Loucy (cell line): ENCODE results near the gene OR4D1.

ENCODE experiments used
- H2AFZ ChIP-seq: fragments of 200-600 bp; sonication (generic); 2 replicates; pipeline ENCODE4 v1.6.0; 2016; ENCODE audit warnings: antibody characterized with exemption, mild to moderate bottlenecking, low read length, moderate library complexity
- H3F3A ChIP-seq: fragments of 200-600 bp; 2 replicates; pipeline ENCODE4 v1.6.0; 2016; ENCODE audit warnings: antibody characterized with exemption, low read depth, mild to moderate bottlenecking
- H3K27me3 ChIP-seq: fragments of 200-600 bp; sonication (generic); 2 replicates; pipeline ENCODE4 v1.6.1; 2014; ENCODE audit warnings: low read length, mild to moderate bottlenecking; ENCODE audit not compliant: insufficient read depth, poor library complexity, severe bottlenecking
- H3K36me3 ChIP-seq: fragments of 200-600 bp; sonication (generic); 2 replicates; pipeline ENCODE4 v1.6.1; 2016; ENCODE audit warnings: low read length; ENCODE audit not compliant: insufficient read depth
- H3K4me1 ChIP-seq: fragments of 200-600 bp; sonication (generic); 2 replicates; pipeline ENCODE4 v1.5.1; 2014; ENCODE audit warnings: low read length, mild to moderate bottlenecking; ENCODE audit not compliant: insufficient read depth, poor library complexity, severe bottlenecking
- H3K4me2 ChIP-seq: fragments of 200-600 bp; sonication (generic); 2 replicates; pipeline ENCODE4 v1.6.0; 2014; ENCODE audit warnings: antibody characterized with exemption, low read length, low read depth, mild to moderate bottlenecking; ENCODE audit not compliant: poor library complexity, severe bottlenecking
- H3K4me3 ChIP-seq: fragments of 200-600 bp; sonication (generic); 2 replicates; pipeline ENCODE4 v1.5.1; 2014; ENCODE audit warnings: low read length, mild to moderate bottlenecking, mixed read lengths; ENCODE audit not compliant: poor library complexity, severe bottlenecking
- H3K79me2 ChIP-seq: fragments of 200-600 bp; sonication (generic); 2 replicates; pipeline ENCODE4 v1.6.1; 2014; ENCODE audit warnings: low read length; ENCODE audit not compliant: insufficient read depth
- H3K9ac ChIP-seq: fragments of 200-600 bp; sonication (generic); 2 replicates; pipeline ENCODE4 v1.6.0; 2014; ENCODE audit warnings: mild to moderate bottlenecking, low read depth, low read length, moderate library complexity; ENCODE audit not compliant: poor library complexity, severe bottlenecking
- H3K9me2 ChIP-seq: fragments of 200-600 bp; sonication (generic); replicated peaks from 2 replicates; pipeline ENCODE4 v1.6.1; 2016; ENCODE audit warnings: low read depth, low read length, mixed read lengths
- H3K9me3 ChIP-seq: fragments of 200-600 bp; sonication (generic); 2 replicates; pipeline ENCODE4 v1.6.1; 2014; ENCODE audit warnings: mild to moderate bottlenecking, antibody characterized with exemption, low read length, low read depth; ENCODE audit not compliant: insufficient read depth
- H4K20me1 ChIP-seq: fragments of 200-600 bp; sonication (generic); 2 replicates; pipeline ENCODE4 v1.6.0; 2014; ENCODE audit warnings: antibody characterized with exemption, low read length, mild to moderate bottlenecking; ENCODE audit not compliant: insufficient read depth, poor library complexity, severe bottlenecking
- EZH2phosphoT487 ChIP-seq: fragments of 200-600 bp; IDR thresholded peaks from 2 replicates; pipeline ENCODE4 v1.6.1; 2018; ENCODE audit warnings: antibody characterized with exemption, mild to moderate bottlenecking, moderate library complexity, borderline replicate concordance
- TF ChIP-seq, protein P1 (sequence below): fragments of 200-600 bp; sonication (generic); conservative IDR thresholded peaks from 2 replicates; pipeline ENCODE4 v1.5.1; 2014; ENCODE audit warnings: mild to moderate bottlenecking, antibody characterized with exemption, low read length

The OR4D1 gene

GRCh38 chr17:58117382-58117781 lies 30.8 kb upstream of the OR4D1 start:
- H3K9me2 ChIP-seq = no peaks in the 10 kb centered on the region
- H2AFZ ChIP-seq = no peak overlapping the region
- H3K9ac ChIP-seq = no peak overlapping the region
- no peaks in the 10 kb centered on the region for H4K20me1 ChIP-seq
- TF ChIP-seq EZH2phosphoT487 = no peak
- TF ChIP-seq, protein P1, sequence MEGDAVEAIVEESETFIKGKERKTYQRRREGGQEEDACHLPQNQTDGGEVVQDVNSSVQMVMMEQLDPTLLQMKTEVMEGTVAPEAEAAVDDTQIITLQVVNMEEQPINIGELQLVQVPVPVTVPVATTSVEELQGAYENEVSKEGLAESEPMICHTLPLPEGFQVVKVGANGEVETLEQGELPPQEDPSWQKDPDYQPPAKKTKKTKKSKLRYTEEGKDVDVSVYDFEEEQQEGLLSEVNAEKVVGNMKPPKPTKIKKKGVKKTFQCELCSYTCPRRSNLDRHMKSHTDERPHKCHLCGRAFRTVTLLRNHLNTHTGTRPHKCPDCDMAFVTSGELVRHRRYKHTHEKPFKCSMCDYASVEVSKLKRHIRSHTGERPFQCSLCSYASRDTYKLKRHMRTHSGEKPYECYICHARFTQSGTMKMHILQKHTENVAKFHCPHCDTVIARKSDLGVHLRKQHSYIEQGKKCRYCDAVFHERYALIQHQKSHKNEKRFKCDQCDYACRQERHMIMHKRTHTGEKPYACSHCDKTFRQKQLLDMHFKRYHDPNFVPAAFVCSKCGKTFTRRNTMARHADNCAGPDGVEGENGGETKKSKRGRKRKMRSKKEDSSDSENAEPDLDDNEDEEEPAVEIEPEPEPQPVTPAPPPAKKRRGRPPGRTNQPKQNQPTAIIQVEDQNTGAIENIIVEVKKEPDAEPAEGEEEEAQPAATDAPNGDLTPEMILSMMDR = no peak
- no peaks in the 10 kb centered on the region for H3K9me3 ChIP-seq
- H3F3A ChIP-seq = no peaks in the 10 kb centered on the region
- no peaks in the 10 kb centered on the region for H3K36me3 ChIP-seq
- H3K4me1 ChIP-seq = no peaks in the 10 kb centered on the region
- H3K4me2 ChIP-seq = no peak overlapping the region
- H3K79me2 ChIP-seq = no peaks in the 10 kb centered on the region
- H3K4me3 ChIP-seq = no peak overlapping the region
- no peaks in the 10 kb centered on the region for H3K27me3 ChIP-seq

DNA sequence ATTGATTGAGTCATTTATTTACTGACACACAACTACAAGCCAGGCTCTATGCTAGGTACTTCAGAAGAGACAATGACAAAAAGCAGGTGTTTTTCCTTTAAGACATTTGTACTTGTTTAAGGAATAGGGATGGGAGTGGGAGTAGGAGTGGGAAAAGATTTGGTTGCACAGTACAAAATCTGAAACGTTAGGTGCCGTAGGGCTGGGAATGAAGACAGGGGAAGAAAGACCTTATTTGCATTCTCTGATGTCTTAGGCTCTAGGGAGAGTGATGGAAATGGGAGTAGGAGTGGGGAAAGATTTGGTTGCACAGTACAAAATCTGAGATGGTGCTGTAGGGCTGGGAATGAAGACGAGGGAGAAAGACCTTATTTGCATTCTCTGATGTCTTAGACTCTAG lies 28.7 kb upstream of the OR4D1 start:
- no peak for TF ChIP-seq EZH2phosphoT487
- TF ChIP-seq, protein P1 = no peak
- Histone ChIP-seq H4K20me1 (no peaks in the 10 kb centered on the region), H3K9me3 (no peaks in the 10 kb centered on the region), H3K79me2 (no peaks in the 10 kb centered on the region), H3K36me3 (no peaks in the 10 kb centered on the region), H3K9ac (no peak overlapping the region), H3K4me1 (no peaks in the 10 kb centered on the region), H3K4me2 (no peak overlapping the region), H3F3A (no peaks in the 10 kb centered on the region), H3K9me2 (no peaks in the 10 kb centered on the region), H3K27me3 (no peaks in the 10 kb centered on the region), H3K4me3 (no peak overlapping the region), H2AFZ (no peak overlapping the region)

GRCh38 chr17:58120195-58120822 lies 27.9 kb upstream of the OR4D1 start:
- H3K9me3 ChIP-seq = no peaks in the 10 kb centered on the region
- H3K9me2 ChIP-seq = no peaks in the 10 kb centered on the region
- no peak for TF ChIP-seq EZH2phosphoT487
- TF ChIP-seq, protein P1 = no peak
- H3K4me1 ChIP-seq = no peaks in the 10 kb centered on the region
- no peaks in the 10 kb centered on the region for H4K20me1 ChIP-seq
- no peaks in the 10 kb centered on the region for H3K36me3 ChIP-seq
- no peak overlapping the region for H2AFZ ChIP-seq
- no peaks in the 10 kb centered on the region for H3K27me3 ChIP-seq
- H3K4me2 ChIP-seq = no peak overlapping the region
- no peak overlapping the region for H3K9ac ChIP-seq
- no peaks in the 10 kb centered on the region for H3F3A ChIP-seq
- H3K4me3 ChIP-seq = no peak overlapping the region
- no peaks in the 10 kb centered on the region for H3K79me2 ChIP-seq
